ENCODE data around the gene FGF23.
A peak's percentile ranks its signal among the peaks of the same experiment; 100 is the strongest.

The FGF23 gene

DNA sequence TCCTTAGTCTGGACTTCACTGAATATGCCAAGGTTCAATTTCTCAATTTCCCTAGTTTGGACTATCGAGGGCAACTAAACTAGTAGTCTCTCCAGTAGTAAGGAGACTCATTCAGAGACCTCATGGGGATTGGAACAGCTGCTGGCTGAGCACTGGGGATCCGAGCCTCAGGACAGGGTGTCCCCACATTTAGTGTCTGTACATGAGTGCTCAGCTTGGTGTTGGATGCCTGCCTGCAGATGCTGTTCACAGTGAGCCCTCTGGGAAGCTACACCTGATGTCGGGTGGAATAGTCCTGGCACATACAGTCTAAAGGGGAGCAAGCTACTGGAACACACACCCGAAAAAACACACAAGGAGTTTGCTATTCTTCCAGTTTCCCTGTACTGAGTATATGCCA lies 820 bp upstream of the FGF23 start:
- no peak for DNase-seq

- no peak for DNase-seq
Observed at GRCh38 chr12:4378772-4379171, 740 bp downstream of the FGF23 start.

- no peak for DNase-seq
Observed at GRCh38 chr12:4375449-4375848, 4.1 kb downstream of the FGF23 start.

DNA sequence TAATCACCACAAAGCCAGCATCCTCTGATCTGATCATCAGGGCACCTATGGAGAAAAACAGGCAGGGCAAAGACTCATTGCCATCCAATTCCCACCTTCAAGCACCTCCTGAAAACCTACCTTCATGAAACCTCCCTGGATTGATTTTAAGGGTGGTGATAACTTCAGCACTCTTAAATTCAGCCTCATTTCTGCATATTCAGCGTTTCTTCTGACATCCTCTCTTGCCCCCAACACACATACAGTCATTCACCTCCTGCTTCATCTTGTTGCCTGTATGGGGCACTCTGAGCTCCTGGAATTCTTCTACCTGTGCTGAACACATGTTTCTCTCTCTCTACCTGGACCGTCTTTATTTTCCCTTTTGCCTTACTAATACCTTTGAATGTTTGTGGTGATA lies 6.9 kb downstream of the FGF23 start:
- DNase-seq = no peak

DNA sequence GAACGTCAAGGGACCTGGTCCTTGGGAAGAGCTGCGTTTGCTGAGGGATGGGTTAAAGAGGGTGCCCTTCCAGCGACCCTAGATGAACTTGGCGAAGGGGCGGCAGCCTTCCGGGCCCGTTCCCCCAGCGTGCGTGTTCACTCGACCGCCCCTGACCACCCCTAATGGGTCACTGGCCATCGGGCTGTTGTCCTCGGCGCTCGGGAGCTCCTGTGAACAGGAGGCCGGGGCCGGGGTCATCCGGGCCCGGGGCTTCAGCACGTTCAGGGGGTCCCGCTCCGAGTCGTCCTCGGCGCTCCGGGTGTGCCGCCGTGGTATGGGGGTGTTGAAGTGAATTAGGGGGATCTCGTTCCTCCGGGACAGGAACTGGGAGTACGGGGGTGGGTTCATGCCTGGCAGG lies 9.2 kb downstream of the FGF23 start:
- DNase-seq = no peak

GRCh38 chr12:4369548-4369947 lies 10.0 kb downstream of the FGF23 start:
- no peak for DNase-seq

GRCh38 chr12:4366090-4366489 lies 13.4 kb downstream of the FGF23 start:
- no peak for DNase-seq

DNA sequence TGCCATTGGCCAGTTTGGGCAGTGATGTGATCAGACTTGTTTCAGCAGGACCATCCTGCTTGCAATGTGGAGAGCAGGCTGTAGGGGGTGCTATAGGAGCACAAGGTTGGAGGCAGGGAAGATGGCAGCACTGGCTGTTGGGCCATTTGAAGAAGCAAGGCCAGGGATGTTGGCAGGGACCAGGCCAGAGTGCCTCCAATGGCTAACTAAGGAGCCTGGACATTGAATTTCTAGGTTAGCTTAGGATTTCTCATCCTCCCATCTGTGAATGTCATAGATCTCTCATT lies 23.5 kb downstream of the FGF23 start:
- DNase-seq = peak; percentile 16

- no peak for DNase-seq
Observed at GRCh38 chr12:4355156-4356040, 24.1 kb downstream of the FGF23 start.

DNA sequence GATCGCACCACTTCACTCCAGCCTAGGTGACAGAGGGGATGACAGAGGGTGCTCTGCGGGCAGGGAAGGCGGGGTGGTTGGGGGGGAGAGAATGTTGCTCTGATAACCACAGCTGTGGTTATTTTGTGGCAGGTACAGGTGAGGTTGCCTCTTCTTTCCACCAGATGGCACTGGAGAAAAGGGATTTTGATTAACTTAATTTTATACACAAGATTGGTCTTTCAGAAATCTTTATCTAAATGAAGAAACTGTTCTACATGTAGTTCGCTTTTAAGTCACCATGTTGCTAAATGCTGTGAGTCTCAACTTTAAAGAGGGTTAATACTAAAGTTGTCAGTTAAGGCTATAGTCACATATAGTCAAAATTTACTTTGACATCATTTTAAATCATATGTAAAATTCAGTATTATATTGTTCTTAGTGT lies 25.7 kb downstream of the FGF23 start:
- DNase-seq = no peak

GRCh38 chr12:4346931-4347330 lies 32.6 kb downstream of the FGF23 start:
- no peak for DNase-seq

- DNase-seq = no peak
Observed at GRCh38 chr12:4331842-4332241, 47.7 kb downstream of the FGF23 start.

GRCh38 chr12:4331221-4331620 lies 48.3 kb downstream of the FGF23 start:
- no peak for DNase-seq

- no peak for DNase-seq
Observed at GRCh38 chr12:4330203-4330602, 49.3 kb downstream of the FGF23 start.

DNA sequence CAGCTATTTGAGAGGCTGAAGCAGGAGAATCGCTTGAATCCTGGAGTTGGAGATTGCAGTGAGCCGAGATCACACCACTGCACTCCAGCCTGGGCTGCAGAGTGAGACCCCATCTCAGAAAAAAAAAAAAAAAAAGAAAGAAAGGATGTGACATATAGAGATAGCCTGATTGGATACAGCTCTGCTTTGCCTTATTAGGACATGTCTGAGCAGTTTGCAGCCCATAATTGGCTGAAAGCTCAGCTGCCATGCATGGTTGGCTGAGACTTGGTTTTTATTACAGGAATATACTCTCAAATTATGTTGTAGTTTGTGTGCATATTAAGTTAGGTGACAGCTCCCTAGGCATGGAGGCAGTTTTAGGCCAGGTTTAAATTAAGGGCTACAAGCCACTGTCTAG lies 52.2 kb downstream of the FGF23 start:
- no peak for DNase-seq

DNA sequence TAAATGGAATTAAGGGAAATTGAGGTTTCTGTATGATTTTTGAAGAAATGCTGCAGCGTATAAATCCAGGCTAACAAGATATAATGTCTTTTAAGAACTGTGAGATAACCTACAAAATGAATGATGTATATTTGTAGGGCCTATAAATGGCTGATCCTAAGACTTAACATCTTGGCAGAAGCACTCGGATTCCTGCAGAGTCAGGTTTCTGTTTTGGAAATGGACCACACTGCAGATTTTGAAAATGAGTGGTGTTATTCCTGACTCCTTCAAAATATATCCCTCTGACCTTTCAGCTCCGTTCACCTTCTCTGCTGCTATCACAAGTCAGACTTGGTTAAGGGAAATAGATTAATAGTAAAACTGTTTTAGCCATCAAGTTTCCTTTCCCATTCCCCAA lies 53.5 kb downstream of the FGF23 start:
- no peak for DNase-seq

- no peak for DNase-seq
Observed at GRCh38 chr12:4324366-4324765, 55.1 kb downstream of the FGF23 start.

- peak; percentile 73 for DNase-seq
Observed at GRCh38 chr12:4323396-4323795, 56.1 kb downstream of the FGF23 start.

DNA sequence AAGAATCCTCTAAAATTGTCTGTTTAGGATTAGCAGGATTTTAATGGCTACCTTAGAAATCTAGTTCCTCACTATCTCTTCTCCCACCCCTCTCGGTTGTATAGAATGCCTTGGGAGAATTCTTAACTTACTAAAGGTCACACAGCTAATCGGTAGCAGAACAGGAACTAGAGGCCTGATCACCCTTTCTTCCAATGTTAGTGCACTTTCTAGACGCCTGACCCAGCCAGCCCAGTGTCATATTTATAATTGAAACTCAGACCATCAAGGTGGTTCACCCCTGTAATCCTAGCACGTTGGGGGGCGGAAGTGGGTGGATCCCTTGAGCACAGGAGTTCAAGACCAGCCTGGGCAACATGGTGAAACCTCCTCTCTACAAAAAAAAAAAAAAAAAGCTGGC lies 56.8 kb downstream of the FGF23 start:
- DNase-seq = peak; percentile 48

GRCh38 chr12:4320853-4321701 lies 58.4 kb downstream of the FGF23 start, which contains the start of gene TIGAR:
TIGAR (plus strand) TSS chr12:4321213; CDS start chr12:4321272, 59 bp downstream.
- DNase-seq = peak; percentile 98

GRCh38 chr12:4320497-4320852 lies 59.0 kb downstream of the FGF23 start:
- no peak for DNase-seq

Data from inflammatory macrophage treated with lipopolysaccharide for 4 hours (primary cell).